Endothelial cell of umbilical vein (primary cell): Measurements from ENCODE around the gene MIER1. TPM values are rescaled to one million over a fixed set of nuclear protein-coding genes. Genes with fewer than 3 reads are reported as not detected.
A peak's percentile ranks its signal among the peaks of the same experiment; 100 is the strongest.

ENCODE experiments used
- BruUV-seq: library from RNA; stranded (reverse); fragments of 400-500 nt; replicated peaks from 2 replicates; lab custom pipeline; 2021; lab: Mats Ljungman, UMichigan
- CTCF ChIA-PET: fragments of 300-600, 350-600 bp; sonication (Branson Sonifier 250); formaldehyde crosslinking; loops from one replicate; lab custom pipeline; 2021; ENCODE audit warnings: antibody characterized with exemption, inconsistent platforms; lab: Charles Lee
- POLR2A ChIA-PET: fragments of 300-600, 350-600 bp; sonication (Branson Sonifier 250); formaldehyde crosslinking; loops from one replicate; lab custom pipeline; 2021; ENCODE audit warnings: antibody characterized with exemption, inconsistent platforms; lab: Charles Lee
- DNase-seq: peaks from one replicate; pipeline ENCODE4 v3.0.0-alpha.2; 2011; ENCODE audit warnings: low read depth, low spot score
- FAIRE-seq: peaks from 2 replicates; lab custom pipeline; 2011; peaks lifted over from hg19 to GRCh38; lab: Jason Lieb, UNC
- H2AFZ ChIP-seq: 2 replicates; pipeline ENCODE4 v1.6.0; 2012; ENCODE audit warnings: low read depth, low read length, control low read depth, inconsistent platforms
- H3K27ac ChIP-seq: 2 replicates; pipeline ENCODE4 v1.5.1; 2011; ENCODE audit warnings: low read depth, mild to moderate bottlenecking, control low read depth, low read length, moderate library complexity; ENCODE audit not compliant: insufficient read depth
- H3K27me3 ChIP-seq, 2 experiments: 2 replicates each; pipeline versions ENCODE4 v1.6.0 to v1.6.1; 2011; ENCODE audit warnings: low read length in 2 of 2, mixed read lengths in 1 of 2; ENCODE audit not compliant: control insufficient read depth in 2 of 2, insufficient read depth in 2 of 2
- H3K36me3 ChIP-seq, 2 experiments: 2 replicates in 1 of 2; 3 replicates in 1 of 2; pipeline ENCODE4 v1.5.1; 2011; ENCODE audit warnings: low read length in 2 of 2, mild to moderate bottlenecking in 1 of 2, moderate library complexity in 1 of 2; ENCODE audit not compliant: control insufficient read depth in 2 of 2, insufficient read depth in 2 of 2; ENCODE audit errors: extremely low read depth in 1 of 2
- H3K4me1 ChIP-seq: 3 replicates; pipeline ENCODE4 v1.5.1; 2011; ENCODE audit warnings: mild to moderate bottlenecking, low read length; ENCODE audit not compliant: control insufficient read depth, insufficient read depth; ENCODE audit errors: extremely low read depth
- H3K4me2 ChIP-seq: 2 replicates; pipeline ENCODE4 v1.6.1; 2011; ENCODE audit warnings: low read length, control low read depth, mixed read lengths; ENCODE audit not compliant: insufficient read depth
- H3K4me3 ChIP-seq, 3 experiments: fragments of 200-600 bp in 1 of 3; sonication (generic), shearing (Covaris generic) in 1 of 3; replicated peaks in 1 of 3; 2 replicates each; pipeline ENCODE4 v1.5.1; 2011 to 2016; ENCODE audit warnings: control low read depth in 3 of 3, low read length in 3 of 3, mild to moderate bottlenecking in 2 of 3, inconsistent platforms in 1 of 3, low read depth in 1 of 3, moderate library complexity in 1 of 3; ENCODE audit not compliant: insufficient read depth in 1 of 3
- H3K79me2 ChIP-seq: 2 replicates; pipeline ENCODE4 v1.6.0; 2012; ENCODE audit warnings: low read length, inconsistent platforms; ENCODE audit not compliant: control insufficient read depth, insufficient read depth
- H3K9ac ChIP-seq: replicated peaks from 2 replicates; pipeline ENCODE3; 2011; ENCODE audit warnings: low read length, control low read depth; ENCODE audit not compliant: insufficient read depth; ENCODE audit errors: extremely low read depth
- H3K9me1 ChIP-seq: replicated peaks from 3 replicates; pipeline ENCODE4 v1.6.0; 2011; ENCODE audit warnings: mild to moderate bottlenecking, low read length; ENCODE audit not compliant: control insufficient read depth, insufficient read depth; ENCODE audit errors: extremely low read depth
- H3K9me3 ChIP-seq: replicated peaks from 2 replicates; pipeline ENCODE4 v1.5.1; 2012; ENCODE audit warnings: low read length, inconsistent platforms; ENCODE audit not compliant: control insufficient read depth, insufficient read depth
- H4K20me1 ChIP-seq: replicated peaks from 2 replicates; pipeline ENCODE3; 2011; ENCODE audit warnings: mild to moderate bottlenecking, low read length; ENCODE audit not compliant: control insufficient read depth, insufficient read depth; ENCODE audit errors: extremely low read depth
- CTCF ChIP-seq, 2 donors: IDR thresholded peaks; 1 replicate in 1 of 2; 2 replicates in 1 of 2; pipeline ENCODE4 v1.5.1; 2011; ENCODE audit warnings: low read length in 2 of 2, mild to moderate bottlenecking in 2 of 2, moderate library complexity in 2 of 2, control low read depth in 1 of 2, inconsistent platforms in 1 of 2, low read depth in 1 of 2; ENCODE audit not compliant: insufficient read depth in 1 of 2; ENCODE audit errors: extremely low read depth in 1 of 2
- EZH2 ChIP-seq: IDR thresholded peaks from 2 replicates; pipeline ENCODE4 v1.6.1; 2012; ENCODE audit warnings: borderline replicate concordance, low read depth, mild to moderate bottlenecking, moderate library complexity, low read length, inconsistent platforms; ENCODE audit not compliant: severe bottlenecking
- FOS ChIP-seq: IDR thresholded peaks from 2 replicates; pipeline ENCODE4 v1.6.1; 2011; ENCODE audit warnings: mild to moderate bottlenecking, low read length, moderate library complexity, borderline replicate concordance; ENCODE audit not compliant: insufficient read depth
- GATA2 ChIP-seq: IDR thresholded peaks from 2 replicates; pipeline ENCODE4 v1.7.0; 2011; ENCODE audit warnings: low read depth, mild to moderate bottlenecking, moderate library complexity, mixed read lengths, low read length; ENCODE audit not compliant: insufficient read length, insufficient read depth
- JUN ChIP-seq: IDR thresholded peaks from 2 replicates; pipeline ENCODE4 v1.6.1; 2011; ENCODE audit warnings: borderline replicate concordance, low read depth; ENCODE audit not compliant: insufficient read length, insufficient read depth
- MAX ChIP-seq: IDR thresholded peaks from 2 replicates; pipeline ENCODE4 v1.6.1; 2011; ENCODE audit not compliant: insufficient read depth, insufficient read length
- MYC ChIP-seq: IDR thresholded peaks from one replicate; pipeline ENCODE4 v1.6.1; 2011; ENCODE audit warnings: mild to moderate bottlenecking, low read depth, low read length
- POLR2A ChIP-seq: IDR thresholded peaks from 2 replicates; pipeline ENCODE4 v1.6.1; 2012; ENCODE audit warnings: low read depth, mild to moderate bottlenecking, control low read depth, low read length
- POLR2AphosphoS5 ChIP-seq: IDR thresholded peaks from 2 replicates; pipeline ENCODE4 v1.6.1; 2012; ENCODE audit warnings: low read depth, mild to moderate bottlenecking, control low read depth, low read length, moderate library complexity; ENCODE audit not compliant: insufficient read depth
- dilution Hi-C: fragments of 300-500 bp; cut with MboI; formaldehyde crosslinking; loops from one replicate; pipeline ENCODE4 v1.15.0; 2019; ENCODE audit warnings: low sequenced_read_pairs; ENCODE audit not compliant: extremely low pct_ligation_motif_present
- intact Hi-C: fragments of 100-400 bp; cut with micrococcal nuclease; formaldehyde crosslinking; loops from one replicate; pipeline ENCODE4 v1.10.0; 2022
- polyA plus RNA-seq, 4 experiments: library from polyadenylated mRNA; depleted of rRNA in 3 of 4; stranded (reverse) in 3 of 4; unstranded in 1 of 4; fragments of >200 nt; gene quantifications; 2 replicates each; pipeline versions ENCODE4 v1.2.1 to v1.2.3, GENCODE V29; 2011 to 2012; ENCODE audit warnings: missing spikeins in 1 of 4
- total RNA-seq: library from RNA; stranded (reverse); gene quantifications from 2 replicates; pipeline ENCODE4 v1.2.3, GENCODE V29; 2021

The MIER1 gene
- total and polyA plus RNA-seq, 2 donors (not counting 3 experiments of a cell fraction or from before 2014, with no cell fraction given) = 7.3 to 36.8 TPM

GRCh38 chr1:66929691-66929998, 4.9 kb downstream of the MIER1 start:
- Histone ChIP-seq H3K4me1 (peaks cover 51% of the 10 kb centered on the region), H4K20me1 (no peaks in the 10 kb centered on the region), H3K27me3 (no peaks in the 10 kb centered on the region), H3K9me1 (no peaks in the 10 kb centered on the region), H2AFZ (peak overlapping the region; percentile 80), H3K9me3 (no peaks in the 10 kb centered on the region), H3K4me3 (peak overlapping the region; percentile 60 to 99 (median 88)), H3K36me3 (no peaks in the 10 kb centered on the region), H3K79me2 (peaks cover 75% of the 10 kb centered on the region), H3K27ac (peak overlapping the region; percentile 84), H3K9ac (peak overlapping the region; percentile 70), H3K4me2 (peak overlapping the region; percentile 93)
- ChIA-PET POLR2A (no interaction called here), CTCF (interaction anchor here (1.2 to 3.1 kb wide), 3 partner anchors 14 to 168 kb away, joined by 3 to 8 read pairs (median 3); no protein-coding TSS in a partner anchor)
- no TSS peak for BruUV-seq
- dilution Hi-C loops = no loop called here
- intact Hi-C loops = no loop called here
- DNase-seq = no peak
- no peak for FAIRE-seq
- TF ChIP-seq POLR2AphosphoS5 (no peak), GATA2 (no peak), MYC (no peak), EZH2 (no peak)

- Histone ChIP-seq H3K9me3 (no peaks in the 10 kb centered on the region), H3K4me1 (peaks cover 52% of the 10 kb centered on the region), H3K36me3 (no peaks in the 10 kb centered on the region), H3K79me2 (peaks cover 80% of the 10 kb centered on the region), H4K20me1 (no peaks in the 10 kb centered on the region), H3K4me2 (peak overlapping the region; percentile 95), H2AFZ (peak overlapping the region; percentile 80), H3K9ac (peak overlapping the region; percentile 95), H3K4me3 (peak overlapping the region; percentile 98 to 99 (median 99)), H3K27me3 (no peaks in the 10 kb centered on the region), H3K27ac (peak overlapping the region; percentile 84), H3K9me1 (no peaks in the 10 kb centered on the region)
- no TSS peak for BruUV-seq
- TF ChIP-seq GATA2 (no peak), POLR2AphosphoS5 (peak; percentile 75), CTCF (IDR thresholded peaks at IDR 0.05; ENCODE audit: extremely low read depth in 1 of 2, insufficient read depth in 1 of 2, low read depth in 1 of 2, low read length in 2 of 2) (peak in 1 of 2 donors; percentile 13), FOS (peak; percentile 5), EZH2 (no peak), POLR2A (no peak), MAX (no peak), JUN (no peak), MYC (no peak)
- POLR2A ChIA-PET = no interaction called here
- peak; percentile 96 for DNase-seq
- intact Hi-C loops = loop anchor here (2.0 to 10.0 kb wide), 5 partner anchors 25 to 1508 kb away; partner anchors contain the start of genes LEPR and LEPROT
- peak; percentile 67 for FAIRE-seq
- dilution Hi-C loops = no loop called here
- CTCF ChIA-PET = interaction anchor here (0.7 to 3.1 kb wide), 6 partner anchors 14 to 168 kb away, joined by 3 to 8 read pairs (median 3); no protein-coding TSS in a partner anchor
Observed at GRCh38 chr1:66929999-66930822, 5.4 kb downstream of the MIER1 start.
